ENCODE measurements around the gene THAP12.
"Not testable (repeated sequence)": the region's sequence is repeated elsewhere in the genome, so short reads cannot be mapped to it uniquely, and the experiment has no call there.

THAP12 gene

GRCh38 chr11:76329084-76329648, 51.8 kb downstream of the THAP12 start:
- DNase-seq (ENCODE audit: low read depth in 1 of 2, low spot score in 1 of 2): no peak

- DNase-seq (ENCODE audit: low read depth in 1 of 2, low spot score in 1 of 2): no peak
Observed at GRCh38 chr11:76327756-76328388, 53.1 kb downstream of the THAP12 start.

- no peak for DNase-seq (ENCODE audit: low read depth in 1 of 2, low spot score in 1 of 2)
Observed at GRCh38 chr11:76327202-76327601, 53.7 kb downstream of the THAP12 start.

GRCh38 chr11:76325185-76325584, 55.7 kb downstream of the THAP12 start:
- DNase-seq (ENCODE audit: low read depth in 1 of 2, low spot score in 1 of 2): no peak

- DNase-seq (ENCODE audit: low read depth in 1 of 2, low spot score in 1 of 2): no peak
Observed at GRCh38 chr11:76323804-76324203, 57.1 kb downstream of the THAP12 start.

DNA sequence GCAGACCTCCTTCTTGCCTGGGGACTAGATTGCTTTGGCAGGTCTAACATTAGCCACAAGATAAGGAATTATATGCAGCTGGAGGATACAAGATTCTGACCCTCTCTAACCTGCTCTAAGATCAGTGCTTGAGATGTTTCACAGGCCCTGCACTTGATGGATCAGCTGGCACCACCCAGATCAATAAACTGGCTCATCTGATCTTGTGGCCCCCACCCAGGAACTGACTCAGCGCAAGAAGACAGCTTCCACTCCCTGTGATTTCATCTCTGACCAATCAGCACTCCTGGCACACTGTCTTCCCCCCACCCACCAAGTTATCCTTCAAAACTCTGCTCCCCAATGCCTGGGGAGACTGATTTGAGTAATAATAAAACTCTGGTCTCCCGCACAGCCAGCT, 57.6 kb downstream of the THAP12 start:
- not testable (repeated sequence) for DNase-seq (ENCODE audit: low read depth in 1 of 2, low spot score in 1 of 2)

DNA sequence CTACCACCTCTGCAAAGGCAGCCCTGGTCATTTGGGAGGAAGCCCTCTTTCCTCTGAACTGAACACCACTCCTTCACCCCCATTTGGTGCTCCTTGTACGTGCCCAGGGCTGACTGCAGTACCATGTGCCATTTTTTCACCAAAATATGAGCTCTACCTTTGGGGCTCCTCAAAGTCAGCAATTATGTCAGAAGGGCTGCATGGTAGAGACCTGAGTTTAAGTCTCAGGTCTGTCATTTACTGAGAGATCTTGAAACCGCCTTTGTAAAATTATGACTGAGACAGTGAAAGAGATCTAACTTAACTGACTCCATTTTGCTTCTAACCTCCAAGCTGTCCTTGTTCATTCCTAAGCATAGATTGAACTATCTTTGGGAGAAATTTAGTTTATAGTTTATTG, 58.0 kb downstream of the THAP12 start:
- DNase-seq (ENCODE audit: low read depth in 1 of 2, low spot score in 1 of 2): no peak

GRCh38 chr11:76322540-76322939, 58.4 kb downstream of the THAP12 start:
- DNase-seq (ENCODE audit: low read depth in 1 of 2, low spot score in 1 of 2): no peak

- no peak for DNase-seq (ENCODE audit: low read depth in 1 of 2, low spot score in 1 of 2)
Observed at GRCh38 chr11:76321820-76322524, 59.0 kb downstream of the THAP12 start.

- DNase-seq (ENCODE audit: low read depth in 1 of 2, low spot score in 1 of 2): no peak
Observed at GRCh38 chr11:76321340-76321739, 59.6 kb downstream of the THAP12 start.

DNA sequence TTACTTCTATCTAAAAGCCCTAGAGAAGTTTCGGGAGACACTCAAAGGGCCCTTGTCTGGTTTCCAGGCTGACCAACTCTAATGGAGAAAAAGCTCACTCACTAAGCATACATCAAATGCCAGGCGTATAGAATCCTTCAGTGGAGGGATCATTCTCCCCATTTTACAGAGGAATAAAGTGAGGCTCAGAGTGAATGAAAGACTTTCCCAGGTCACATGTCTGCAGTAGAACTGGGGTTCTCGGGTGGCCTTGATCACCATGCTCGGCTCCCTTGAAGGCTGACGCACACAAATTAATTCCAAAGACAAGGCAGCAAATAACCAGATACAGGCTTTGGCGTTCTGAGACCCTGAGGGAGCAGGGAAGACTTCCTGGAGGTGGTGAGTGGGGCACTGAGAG, 60.0 kb downstream of the THAP12 start:
- DNase-seq (ENCODE audit: low read depth in 1 of 2, low spot score in 1 of 2): no peak

DNA sequence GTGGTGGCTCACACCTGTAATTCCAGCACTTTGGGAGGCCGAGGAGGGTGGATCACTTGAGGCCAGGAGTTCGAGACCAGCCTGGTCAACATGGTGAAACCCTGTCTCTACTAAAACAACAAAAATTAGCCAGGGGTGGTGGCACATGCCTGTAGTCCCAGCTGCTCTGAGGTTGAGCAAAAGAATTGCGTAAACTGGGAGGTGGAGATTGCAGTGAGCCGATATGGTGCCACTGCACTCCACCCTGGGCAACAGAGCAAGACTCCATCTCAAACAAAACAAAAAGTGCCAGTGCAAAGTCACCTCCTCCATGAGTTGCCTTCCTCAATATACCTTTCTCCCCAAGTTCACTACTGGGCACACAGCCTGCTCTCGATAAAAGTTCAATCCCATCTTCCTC, 61.1 kb downstream of the THAP12 start:
- DNase-seq (ENCODE audit: low read depth in 1 of 2, low spot score in 1 of 2): not testable (repeated sequence)

- DNase-seq (ENCODE audit: low read depth in 1 of 2, low spot score in 1 of 2): peak; percentile 73 to 79
Observed at GRCh38 chr11:76318744-76319384, 62.1 kb downstream of the THAP12 start.

- DNase-seq (ENCODE audit: low read depth in 1 of 2, low spot score in 1 of 2): no peak
Observed at GRCh38 chr11:76317296-76317695, 63.6 kb downstream of the THAP12 start.

- no peak for DNase-seq (ENCODE audit: low read depth in 1 of 2, low spot score in 1 of 2)
Observed at GRCh38 chr11:76316726-76317125, 64.2 kb downstream of the THAP12 start.

DNA sequence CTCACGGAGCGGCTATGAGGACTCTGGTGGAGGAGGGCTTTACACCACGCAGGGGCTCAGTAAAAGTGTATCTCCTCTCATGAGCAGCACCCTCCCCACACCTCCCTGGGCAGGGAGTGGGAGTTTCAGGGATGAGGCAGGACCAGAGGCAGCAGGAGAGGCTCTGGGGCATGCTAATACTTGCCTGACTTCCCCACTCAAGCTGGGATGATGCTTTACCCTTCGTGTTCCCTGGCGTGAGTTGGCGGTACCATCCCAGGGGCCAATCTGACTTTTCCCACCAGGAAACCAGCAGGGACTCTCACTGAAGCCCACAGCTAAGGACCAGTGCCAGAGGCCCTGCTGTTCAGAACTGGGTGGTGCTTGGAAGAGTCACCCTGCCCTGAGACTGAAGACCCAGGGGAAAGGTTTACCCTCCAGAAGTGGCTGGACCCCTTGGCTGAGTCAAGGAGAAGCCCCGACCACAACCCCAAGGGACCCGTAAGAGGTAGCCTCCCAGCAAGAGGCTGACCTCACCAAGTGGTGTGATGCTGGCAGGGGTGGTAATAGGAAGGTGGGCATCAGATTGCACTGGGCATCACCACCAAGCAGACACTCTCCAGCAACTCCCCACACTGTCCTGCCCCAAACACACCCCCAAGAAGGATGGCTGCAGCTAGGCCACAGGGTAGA, 65.6 kb downstream of the THAP12 start:
- DNase-seq (ENCODE audit: low read depth in 1 of 2, low spot score in 1 of 2): no peak

DNA sequence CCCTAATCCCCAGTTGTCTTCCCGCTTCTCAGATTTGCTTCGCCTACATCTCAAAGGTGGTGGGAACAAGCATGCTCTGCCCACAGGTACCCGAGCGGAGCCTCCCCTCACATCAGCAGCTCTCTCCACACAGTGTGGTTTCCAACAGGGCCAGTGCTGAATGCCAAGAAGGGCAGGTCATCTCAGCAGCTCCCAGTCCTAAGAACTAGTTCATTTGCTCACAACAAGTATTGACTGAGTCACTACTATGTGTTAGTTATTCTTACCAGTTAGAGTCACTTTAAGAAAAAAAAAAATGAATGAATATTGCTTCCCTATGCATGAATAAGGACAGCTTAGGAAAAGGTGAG, 66.2 kb downstream of the THAP12 start:
- no peak for DNase-seq (ENCODE audit: low read depth in 1 of 2, low spot score in 1 of 2)

GRCh38 chr11:76313913-76314740, 66.8 kb downstream of the THAP12 start:
- DNase-seq (ENCODE audit: low read depth in 1 of 2, low spot score in 1 of 2): no peak

GRCh38 chr11:76313271-76313670, 67.7 kb downstream of the THAP12 start:
- DNase-seq (ENCODE audit: low read depth in 1 of 2, low spot score in 1 of 2): no peak

- no peak for DNase-seq (ENCODE audit: low read depth in 1 of 2, low spot score in 1 of 2)
Observed at GRCh38 chr11:76310832-76311595, 69.9 kb downstream of the THAP12 start.
